Spleen (tissue), 11 donors: Measurements from ENCODE around the gene PAPOLB. TPM values are rescaled to one million over a fixed set of nuclear protein-coding genes. Genes with fewer than 3 reads are reported as not detected.

Experiments used
- DNase-seq: peaks from one replicate; pipeline ENCODE4 v3.0.0-alpha.2; 2020
- H3K27ac ChIP-seq, 8 donors: fragments of 200-600 bp; sonication (generic) in 7 of 8; 1 replicate in 4 of 8; 2 replicates in 4 of 8; pipeline versions ENCODE4 v1.5.0 to v1.8.0; 2016 to 2021; ENCODE audit warnings: inconsistent platforms in 4 of 8, mild to moderate bottlenecking in 4 of 8, moderate library complexity in 1 of 8
- H3K27me3 ChIP-seq, 7 donors: fragments of 200-600 bp; sonication (generic) in 6 of 7; replicated peaks in 1 of 7; 1 replicate in 4 of 7; 2 replicates in 3 of 7; pipeline versions ENCODE4 v1.5.0 to v1.8.0; 2016 to 2021; ENCODE audit warnings: inconsistent platforms in 3 of 7, mild to moderate bottlenecking in 1 of 7
- H3K36me3 ChIP-seq, 6 donors: fragments of 200-600 bp; sonication (generic) in 5 of 6; 1 replicate in 4 of 6; 2 replicates in 2 of 6; pipeline versions ENCODE4 v1.5.0 to v1.8.0; 2016 to 2021; ENCODE audit warnings: inconsistent platforms in 2 of 6
- H3K4me1 ChIP-seq, 6 donors: fragments of 200-600 bp; sonication (generic) in 5 of 6; 1 replicate in 3 of 6; 2 replicates in 3 of 6; pipeline versions ENCODE4 v1.5.0 to v1.8.0; 2016 to 2021; ENCODE audit warnings: inconsistent platforms in 3 of 6
- H3K4me3 ChIP-seq, 8 donors: fragments of 200-600 bp; sonication (generic) in 7 of 8; 1 replicate in 4 of 8; 2 replicates in 4 of 8; pipeline versions ENCODE4 v1.5.0 to v1.8.0; 2016 to 2021; ENCODE audit warnings: inconsistent platforms in 4 of 8, mild to moderate bottlenecking in 4 of 8, moderate library complexity in 2 of 8
- H3K9me3 ChIP-seq, 8 donors: fragments of 200-600 bp; sonication (generic) in 7 of 8; 1 replicate in 4 of 8; 2 replicates in 4 of 8; pipeline versions ENCODE4 v1.5.0 to v1.8.0; 2016 to 2021; ENCODE audit warnings: inconsistent platforms in 4 of 8
- CTCF ChIP-seq, 11 experiments: fragments of 200-600 bp in 7 of 11; fragments of 450-650 bp in 4 of 11; sonication (generic) in 4 of 11; IDR thresholded peaks in 8 of 11; conservative IDR thresholded peaks in 3 of 11; 1 replicate in 7 of 11; 2 replicates in 4 of 11; pipeline versions ENCODE4 v1.4.0 to v1.8.0; 2016 to 2021; ENCODE audit warnings: antibody characterized with exemption in 11 of 11, inconsistent platforms in 4 of 11, mild to moderate bottlenecking in 1 of 11
- POLR2A ChIP-seq, 3 donors: fragments of 450-650 bp; IDR thresholded peaks; one replicate each; pipeline ENCODE4 v1.5.1; 2017; ENCODE audit warnings: antibody characterized with exemption in 3 of 3, mild to moderate bottlenecking in 1 of 3
- POLR2AphosphoS5 ChIP-seq, 3 donors: sonication (generic); formaldehyde crosslinking; IDR thresholded peaks; one replicate each; pipeline ENCODE4 v1.5.1; 2017; ENCODE audit warnings: antibody characterized with exemption in 3 of 3
- WGBS, 5 donors: extraction: QIAGEN DNeasy Blood & Tissue Kit in 3 of 5; methylation state at CpG; one replicate each; pipeline versions ENCODE4 v1.1.5 to v1.1.7; 2013 to 2018; 5-methylcytosine and 5-hydroxymethylcytosine counted together
- intact Hi-C: fragments of 100-400 bp; cut with DNase I; formaldehyde crosslinking; loops from one replicate; pipeline ENCODE4 v1.15.0; 2023; ENCODE audit warnings: low total_unique reads
- polyA plus RNA-seq, 3 donors: library from polyadenylated mRNA; stranded (reverse); fragments of 200-250 nt; gene quantifications; one replicate each; pipeline ENCODE4 v1.2.1, GENCODE V29; 2013
- total RNA-seq, 7 donors: library from RNA; depleted of rRNA in 3 of 7; stranded (reverse); fragments of >200 nt in 3 of 7; fragmentation: NEBNext Ultra II Directional in 4 of 7; extraction: Animal tissue kit (Norgen Biotek cat#: 25700) in 4 of 7; gene quantifications; one replicate each; pipeline versions ENCODE4 v1.1.0 to v1.2.1, GENCODE V29; 2016 to 2021
- donor health status: healthy with polysubstance abuse.
- donor health status: DM: no; HTN: no; CAD: no; lungs with moderate emphysema.
- donor health status: DM: no; HTN: no; CAD: no.
- donor health status: Bipolar disorder and iron deficiency.
- donor health status: healthy.
- donor health status: DM: no; HTN: no; CAD: no.
- donor health status: DM: yes; HTN: yes; CAD: no.

The PAPOLB gene
- total and polyA plus RNA-seq, 10 donors: 0.15 to 0.34 (median 0.26) TPM; not detected in 7

GRCh38 chr7:4889682-4890081, 27.9 kb upstream of the PAPOLB start:
- Histone ChIP-seq H3K27me3 (peaks cover 0 to 46% (median 0%) of the 10 kb centered on the region in 7 donors), H3K4me3 (no peak overlapping the region), H3K4me1 (no peaks in the 10 kb centered on the region), H3K27ac (no peak overlapping the region), H3K36me3 (no peaks in the 10 kb centered on the region), H3K9me3 (peaks cover 0 to 12% (median 9%) of the 10 kb centered on the region in 8 donors)
- DNase-seq: no peak
- intact Hi-C loops: no loop called here
- 24 to 58% (median 48%) methylated on average over 1 of the region's 1 CpG for WGBS, 5 donors
- TF ChIP-seq CTCF (IDR thresholded peaks at IDR 0.05 in 8 of 11, conservative IDR thresholded peaks at IDR 0.05 in 3 of 11) (no peak), POLR2A (IDR thresholded peaks at IDR 0.05) (no peak), POLR2AphosphoS5 (IDR thresholded peaks at IDR 0.05) (no peak)

DNA sequence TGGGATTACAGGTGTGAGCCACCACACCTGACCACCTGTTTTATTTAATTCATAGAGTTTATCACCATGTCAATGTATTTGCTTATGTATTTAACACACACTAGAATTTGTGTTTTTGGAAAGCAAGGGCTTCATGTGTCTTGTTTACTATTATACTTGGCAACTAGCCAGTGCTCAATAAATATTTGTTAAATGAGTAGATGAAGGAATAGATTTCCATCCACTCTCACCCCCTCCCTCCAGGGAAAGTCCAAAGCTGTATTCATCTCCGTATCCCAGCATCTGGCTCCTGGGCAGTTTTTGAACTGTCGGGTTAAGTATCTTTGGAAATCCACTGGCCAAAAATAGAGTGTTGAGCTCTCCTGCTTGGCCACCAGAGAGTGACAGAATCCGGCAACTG, 26.3 kb upstream of the PAPOLB start:
- Histone ChIP-seq H3K36me3 (no peaks in the 10 kb centered on the region), H3K9me3 (peaks cover 0 to 4% (median 0%) of the 10 kb centered on the region in 8 donors), H3K4me3 (no peak overlapping the region), H3K27me3 (peaks cover 0 to 61% (median 11%) of the 10 kb centered on the region in 7 donors), H3K27ac (no peak overlapping the region), H3K4me1 (peaks cover 0 to 10% (median 6%) of the 10 kb centered on the region in 6 donors)
- no peak for DNase-seq
- WGBS, 5 donors: 76 to 88% (median 79%) methylated on average over 3 of the region's 3 CpGs
- intact Hi-C loops: no loop called here
- TF ChIP-seq POLR2AphosphoS5 (IDR thresholded peaks at IDR 0.05) (no peak), POLR2A (IDR thresholded peaks at IDR 0.05) (no peak), CTCF (IDR thresholded peaks at IDR 0.05 in 8 of 11, conservative IDR thresholded peaks at IDR 0.05 in 3 of 11) (no peak)

DNA sequence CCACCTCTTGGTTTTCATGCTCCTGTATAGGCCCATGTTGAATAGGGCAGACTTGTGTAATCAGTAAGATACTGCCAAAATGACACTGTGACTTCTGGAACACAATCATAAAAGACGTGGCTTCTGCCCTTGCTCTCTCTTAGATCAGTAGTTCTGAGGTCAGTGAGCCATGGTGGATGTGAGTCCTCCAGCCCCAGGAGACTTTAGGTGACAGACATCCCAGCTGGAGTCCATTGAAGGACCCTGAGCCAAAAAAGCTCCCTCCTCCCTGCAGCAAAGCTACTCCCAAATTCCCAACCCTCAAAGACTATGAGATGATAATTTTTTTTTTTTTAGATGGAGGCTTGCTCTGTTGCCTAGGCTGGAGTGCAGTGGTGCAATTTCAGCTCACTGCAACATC, 24.8 kb upstream of the PAPOLB start:
- peaks cover 0 to 76% (median 22%) of the 10 kb centered on the region in 7 donors for H3K27me3 ChIP-seq
- no peaks in the 10 kb centered on the region for H3K36me3 ChIP-seq
- H3K4me1 ChIP-seq: peaks cover 0 to 25% (median 16%) of the 10 kb centered on the region in 6 donors
- DNase-seq: no peak
- peaks cover 0 to 4% (median 0%) of the 10 kb centered on the region in 8 donors for H3K9me3 ChIP-seq
- H3K27ac ChIP-seq: no peak overlapping the region
- TF ChIP-seq POLR2A (IDR thresholded peaks at IDR 0.05) (no peak), CTCF (IDR thresholded peaks at IDR 0.05 in 8 of 11, conservative IDR thresholded peaks at IDR 0.05 in 3 of 11) (no peak), POLR2AphosphoS5 (IDR thresholded peaks at IDR 0.05) (no peak)
- intact Hi-C loops: no loop called here
- H3K4me3 ChIP-seq: no peak overlapping the region
- 59 to 86% (median 77%) methylated on average over 1 of the region's 1 CpG for WGBS, 5 donors

GRCh38 chr7:4885317-4885807, 23.5 kb upstream of the PAPOLB start:
- H3K4me3 ChIP-seq: no peak overlapping the region
- WGBS, 5 donors: 79 to 90% (median 89%) methylated on average over 7 of the region's 7 CpGs
- peaks cover 0 to 89% (median 22%) of the 10 kb centered on the region in 7 donors for H3K27me3 ChIP-seq
- intact Hi-C loops: no loop called here
- no peak for DNase-seq
- H3K4me1 ChIP-seq: peaks cover 0 to 26% (median 16%) of the 10 kb centered on the region in 6 donors
- TF ChIP-seq POLR2A (IDR thresholded peaks at IDR 0.05) (no peak), POLR2AphosphoS5 (IDR thresholded peaks at IDR 0.05) (no peak), CTCF (IDR thresholded peaks at IDR 0.05 in 8 of 11, conservative IDR thresholded peaks at IDR 0.05 in 3 of 11) (no peak)
- no peaks in the 10 kb centered on the region for H3K36me3 ChIP-seq
- H3K9me3 ChIP-seq: peaks cover 0 to 4% (median 0%) of the 10 kb centered on the region in 8 donors
- H3K27ac ChIP-seq: no peak overlapping the region
